HG03175 (cell line): ENCODE measurements around the gene CT83.

Experiments
- ATAC-seq: cut with Tn5 transposase; IDR thresholded peaks from one replicate; pipeline ENCODE4 v1.9.1; 2021; ENCODE audit warnings: mild to moderate bottlenecking, moderate library complexity; ENCODE audit not compliant: unreplicated experiment

Gene CT83

GRCh38 chrX:116462822-116463221 lies at the start of gene CT83:
Gene CT83, minus strand, starts transcription at chrX:116462976. Its CDS starts 120 bp downstream, at chrX:116462856.
- ATAC-seq = no peak

GRCh38 chrX:116499780-116500179 lies 37.0 kb upstream of the CT83 start:
- no peak for ATAC-seq

GRCh38 chrX:116493271-116493670 lies 30.5 kb upstream of the CT83 start:
- no peak for ATAC-seq

GRCh38 chrX:116490104-116490503 lies 27.3 kb upstream of the CT83 start:
- ATAC-seq = no peak

- ATAC-seq = no peak
These were observed 17.3 kb upstream of the CT83 start for GRCh38 chrX:116480059-116480458.

- ATAC-seq = no peak
These were observed 13.6 kb downstream of the CT83 start for GRCh38 chrX:116449156-116449555.

GRCh38 chrX:116436358-116436816 lies 26.4 kb downstream of the CT83 start, which contains the start of gene SLC6A14:
Gene SLC6A14, plus strand, starts transcription at chrX:116436606. Its CDS starts 104 bp downstream, at chrX:116436710.
- ATAC-seq = no peak

GRCh38 chrX:116435597-116435996 lies 27.2 kb downstream of the CT83 start:
- ATAC-seq = no peak

GRCh38 chrX:116427978-116428377 lies 34.8 kb downstream of the CT83 start:
- ATAC-seq = no peak

GRCh38 chrX:116417968-116418367 lies 44.8 kb downstream of the CT83 start:
- ATAC-seq = no peak

GRCh38 chrX:116417214-116417613 lies 45.6 kb downstream of the CT83 start:
- ATAC-seq = no peak

GRCh38 chrX:116413273-116413672 lies 49.5 kb downstream of the CT83 start:
- no peak for ATAC-seq
